NCI-H510A (cell line): ENCODE data around the gene NXN.
"Not testable (repeated sequence)": the region's sequence is repeated elsewhere in the genome, so short reads cannot be mapped to it uniquely, and the experiment has no call there.

ENCODE experiments used
- DNase-seq: peaks from one replicate; lab custom pipeline; 2025; lab: John Stamatoyannopoulos, UW

The NXN gene

DNA sequence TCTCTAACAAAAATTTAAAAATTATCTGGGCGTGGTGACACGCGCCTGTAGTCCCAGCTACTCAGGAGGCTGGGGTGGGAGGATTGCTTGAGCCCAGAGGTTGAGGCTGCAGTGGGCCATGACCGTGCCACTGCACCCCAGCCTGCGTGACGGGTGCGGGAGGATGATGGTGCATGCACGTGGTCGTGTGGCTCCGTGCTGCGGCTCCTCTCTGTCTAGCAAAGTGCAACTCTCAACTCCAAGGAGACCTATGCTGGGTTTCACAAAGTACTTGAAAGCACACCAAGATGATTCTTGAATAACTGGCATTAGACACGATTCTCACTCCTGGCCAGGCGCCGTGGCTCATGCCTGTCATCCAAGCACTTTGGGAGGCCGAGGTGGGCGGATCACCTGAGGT lies 25.8 kb downstream of the NXN start:
- DNase-seq, result no peak

GRCh38 chr17:952592-952991 lies 27.0 kb downstream of the NXN start:
- DNase-seq, result not testable (repeated sequence)

- DNase-seq, result no peak
Measured at GRCh38 chr17:951325-952132, 28.0 kb downstream of the NXN start.

- no peak for DNase-seq
Measured at GRCh38 chr17:949623-950303, 29.8 kb downstream of the NXN start.

DNA sequence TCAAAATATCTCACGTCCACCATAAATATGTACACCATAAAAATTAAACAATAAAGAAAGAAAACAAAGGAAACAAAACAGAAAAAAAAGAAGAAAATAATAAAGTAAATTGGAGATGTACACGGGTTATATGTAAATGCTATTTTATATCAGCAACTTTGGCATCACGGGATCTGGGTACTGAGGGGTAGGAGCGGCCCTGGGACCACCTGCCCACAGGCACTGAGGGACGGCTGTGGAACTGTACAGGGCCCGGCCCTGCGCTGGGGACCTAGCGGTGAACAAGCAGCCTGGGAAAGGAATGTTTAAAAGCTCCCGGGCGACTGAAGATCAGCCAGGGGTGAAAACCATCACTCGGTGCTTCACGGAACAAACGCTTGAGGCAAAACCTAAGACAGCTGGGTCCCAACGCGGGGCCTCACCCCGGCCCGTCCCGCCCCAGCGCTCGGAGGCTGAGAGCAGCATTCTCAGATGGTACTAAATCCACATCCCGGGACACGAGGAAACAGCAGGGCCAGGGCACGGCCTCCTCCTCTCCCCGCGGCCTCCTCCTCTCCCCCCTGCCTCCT lies 31.2 kb downstream of the NXN start:
- no peak for DNase-seq

DNA sequence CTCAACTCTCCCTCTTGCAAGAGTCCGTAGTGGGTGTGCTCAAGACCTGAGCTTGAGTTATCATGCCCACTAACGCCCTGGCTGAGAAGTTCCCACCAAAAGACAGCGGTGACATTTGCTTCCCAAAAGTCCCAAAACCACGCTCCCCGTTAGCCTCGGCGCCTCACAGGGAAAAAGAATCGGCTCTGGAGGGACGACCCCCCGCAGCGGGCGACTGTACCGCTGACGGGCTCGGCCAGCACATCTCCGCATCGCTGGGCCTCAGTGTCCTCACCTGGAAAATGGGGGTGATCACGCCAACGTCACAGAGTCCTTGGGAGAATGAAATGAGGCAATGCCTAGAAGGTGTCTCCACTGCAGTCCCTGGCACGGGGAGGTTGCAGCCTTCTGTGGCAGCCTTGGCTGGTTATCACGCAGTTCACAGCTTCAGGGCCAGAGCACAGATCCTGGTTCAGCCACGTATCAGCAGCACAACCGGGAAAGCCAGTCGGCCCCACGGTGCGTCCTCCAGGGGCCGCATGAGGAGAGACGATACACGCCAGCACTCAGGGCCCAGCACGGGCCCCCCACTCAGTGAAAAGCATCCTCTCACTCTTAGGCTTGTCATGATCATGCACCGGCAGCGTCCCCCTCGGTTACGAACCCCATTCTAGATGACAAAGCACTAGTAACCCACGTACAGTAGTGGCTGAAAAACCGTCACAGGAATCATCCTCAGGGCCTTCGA lies 32.9 kb downstream of the NXN start:
- no peak for DNase-seq

DNA sequence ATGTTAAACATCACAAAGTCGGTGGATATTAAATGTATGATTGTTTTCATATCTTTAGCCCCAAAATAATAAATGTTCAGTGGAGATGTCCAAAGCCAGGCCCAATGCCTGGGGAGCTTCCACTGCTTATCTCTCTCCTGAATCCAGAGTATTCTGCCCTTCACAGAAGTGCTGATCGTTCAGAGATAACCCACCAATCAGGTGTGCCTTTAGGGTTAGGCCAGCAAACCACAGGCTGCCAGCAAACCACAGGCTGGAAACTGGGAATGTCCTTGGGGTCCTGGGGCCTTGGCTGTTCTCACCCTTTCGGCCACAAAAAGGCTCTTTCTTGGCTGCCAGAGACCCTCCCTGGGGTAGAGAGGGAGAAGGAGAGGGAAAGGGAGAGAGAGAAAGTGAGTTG lies 33.9 kb downstream of the NXN start:
- DNase-seq, result no peak

- no peak for DNase-seq
Measured at GRCh38 chr17:944266-944826, 35.2 kb downstream of the NXN start.

DNA sequence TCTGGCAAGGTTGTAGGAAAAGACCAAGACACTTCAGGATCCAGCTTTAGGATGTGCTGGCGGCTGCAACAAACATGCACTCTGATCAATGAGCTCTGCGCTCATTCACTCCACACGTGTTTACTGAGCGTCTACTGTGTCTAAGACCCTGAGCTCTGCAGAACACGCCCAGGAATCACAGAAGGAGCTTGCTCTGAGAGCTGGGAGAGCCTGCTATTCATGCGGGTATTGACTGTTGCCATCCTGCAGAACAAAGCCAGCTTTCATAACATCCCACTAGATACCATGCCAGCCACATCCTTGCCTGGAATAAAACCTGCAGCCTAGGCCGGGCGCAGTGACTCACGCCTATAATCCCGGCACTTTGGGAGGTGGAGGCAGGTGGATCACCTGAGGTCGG lies 44.1 kb downstream of the NXN start:
- no peak for DNase-seq

DNA sequence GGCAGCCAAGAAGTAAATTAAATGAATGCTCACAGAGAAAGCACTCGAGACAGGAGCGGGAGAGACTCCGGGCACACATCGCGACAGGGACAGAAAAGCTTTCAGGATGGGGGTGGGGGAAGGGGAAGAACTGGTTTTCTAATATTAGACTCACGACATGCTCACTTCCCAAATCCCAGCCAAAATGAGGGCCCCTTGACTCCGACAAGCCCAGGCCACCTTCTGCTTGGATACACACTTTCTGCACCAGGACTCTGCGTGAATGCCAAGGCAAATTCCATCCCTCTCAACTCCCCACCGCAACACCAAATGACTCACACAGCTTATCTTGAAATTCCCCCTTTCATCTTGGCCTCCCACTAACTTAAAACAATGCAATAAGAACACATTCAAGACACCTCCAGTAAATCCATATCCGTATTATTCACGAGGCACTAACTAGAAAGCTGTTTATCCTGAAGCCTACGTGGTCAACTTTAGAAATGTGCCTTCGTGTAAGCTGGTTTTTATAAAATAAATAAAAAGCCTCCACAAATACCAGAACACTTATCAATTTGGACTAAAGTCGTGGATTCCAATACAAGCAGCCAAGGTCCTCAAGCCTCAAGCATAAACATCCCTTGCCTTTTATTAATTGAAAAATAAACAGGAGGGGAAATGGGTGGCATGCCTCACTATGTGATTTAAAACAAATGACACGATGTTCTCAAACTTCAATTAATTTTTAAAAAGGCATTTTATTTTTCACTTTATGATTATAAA lies 46.1 kb downstream of the NXN start:
- no peak for DNase-seq

DNA sequence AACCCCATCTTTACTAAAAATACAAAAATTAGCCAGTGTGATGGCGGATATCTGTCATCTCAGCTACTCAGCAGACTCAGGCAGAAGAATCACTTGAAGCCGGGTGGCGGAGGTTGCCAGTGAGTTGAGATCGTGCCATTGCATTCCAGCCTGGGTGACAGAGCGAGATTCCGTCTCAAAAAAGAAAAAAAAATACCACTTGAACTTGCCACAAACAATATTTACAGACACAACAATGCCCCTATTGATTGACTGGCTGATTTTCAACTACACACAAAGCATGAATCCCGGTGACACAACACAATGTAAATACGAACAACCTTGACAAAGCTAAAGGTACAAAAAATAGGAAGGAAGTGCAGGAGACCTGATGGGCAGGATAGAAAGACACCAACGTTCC lies 49.3 kb downstream of the NXN start:
- no peak for DNase-seq

DNA sequence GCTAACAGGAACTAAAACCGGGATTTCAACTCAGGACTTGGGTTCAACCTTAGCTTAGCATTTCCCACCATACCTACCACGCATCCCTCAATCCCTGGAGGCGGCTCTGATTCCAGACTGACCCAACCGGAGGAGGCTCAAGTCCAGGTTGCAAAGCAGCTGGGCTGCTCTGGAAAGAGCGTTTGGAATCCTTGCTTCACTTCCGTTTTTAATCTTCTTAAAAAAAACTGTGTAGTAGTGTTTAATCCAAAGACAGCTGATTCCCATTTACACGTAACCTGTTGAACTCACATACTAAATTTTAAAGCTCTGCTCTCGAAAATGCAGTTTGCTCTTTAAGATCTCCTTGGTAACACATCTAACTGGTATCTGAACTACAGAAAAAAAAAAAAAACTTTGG lies 50.0 kb downstream of the NXN start:
- DNase-seq, result no peak

GRCh38 chr17:927611-928461 lies 51.7 kb downstream of the NXN start:
- no peak for DNase-seq

- no peak for DNase-seq
Measured at GRCh38 chr17:925817-926216, 53.8 kb downstream of the NXN start.

GRCh38 chr17:924711-925475 lies 54.7 kb downstream of the NXN start:
- DNase-seq, result no peak

- not testable (repeated sequence) for DNase-seq
Measured at GRCh38 chr17:924306-924705, 55.3 kb downstream of the NXN start.

GRCh38 chr17:923633-924032 lies 55.9 kb downstream of the NXN start:
- DNase-seq, result no peak

GRCh38 chr17:921161-921560 lies 58.4 kb downstream of the NXN start:
- no peak for DNase-seq

DNA sequence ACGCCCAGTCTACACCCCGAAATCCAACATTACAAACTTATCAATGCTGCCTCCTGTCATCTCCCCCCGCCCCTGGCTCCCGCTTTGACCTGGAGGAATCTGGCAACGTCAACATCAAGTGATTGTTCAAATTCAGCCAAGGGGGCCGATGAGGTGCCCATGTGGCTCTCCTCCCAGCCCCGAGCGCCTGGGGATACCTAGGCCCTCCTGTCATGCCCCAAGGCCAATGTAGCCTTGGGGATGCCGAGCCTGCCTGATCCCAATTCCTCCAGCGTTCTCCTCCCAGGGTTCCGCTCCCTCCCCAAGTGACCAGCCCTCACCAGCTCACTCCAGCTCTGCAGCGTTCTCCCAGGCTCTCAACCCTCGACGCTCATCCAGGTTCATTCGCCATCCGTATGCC lies 59.4 kb downstream of the NXN start:
- DNase-seq, result no peak
